Esophagus mucosa (tissue), 1 donor: ENCODE results near the gene ISX. TPM values are rescaled to one million over a fixed set of nuclear protein-coding genes. Genes with fewer than 3 reads are reported as not detected.
"Not testable (repeated sequence)": the region's sequence is repeated elsewhere in the genome, so short reads cannot be mapped to it uniquely, and the experiment has no call there.

Source experiments
- ATAC-seq: fragments of 200-7000 bp; cut with Tn5 transposase; one replicate; pipeline ENCODE4 v1.9.1; 2020
- total RNA-seq: library from RNA; stranded (reverse); gene quantifications from one replicate; pipeline ENCODE4 v1.2.4, GENCODE V29; 2023
- donor health status: DM: yes; HTN: yes; CAD: no.

The ISX gene
- not detected for total RNA-seq

- no peak for ATAC-seq
These were observed at the start of gene ISX for GRCh38 chr22:35065796-35066218. ISX (plus strand) TSS chr22:35066158; CDS start chr22:35067088, 930 bp downstream.

GRCh38 chr22:35016909-35017308, 49.0 kb upstream of the ISX start:
- ATAC-seq: no peak

- ATAC-seq: no peak
These were observed 47.0 kb upstream of the ISX start for GRCh38 chr22:35018995-35019394.

- ATAC-seq: no peak
These were observed 45.4 kb upstream of the ISX start for GRCh38 chr22:35020517-35020916.

GRCh38 chr22:35021161-35021560, 44.8 kb upstream of the ISX start:
- ATAC-seq: peak; percentile 69

GRCh38 chr22:35022291-35022690, 43.7 kb upstream of the ISX start:
- no peak for ATAC-seq

- ATAC-seq: peak; percentile 75
These were observed 42.1 kb upstream of the ISX start for GRCh38 chr22:35023692-35024363.

GRCh38 chr22:35024364-35024692, 41.6 kb upstream of the ISX start:
- ATAC-seq: no peak

GRCh38 chr22:35030112-35030511, 35.8 kb upstream of the ISX start:
- ATAC-seq: not testable (repeated sequence)

GRCh38 chr22:35032571-35032970, 33.4 kb upstream of the ISX start:
- no peak for ATAC-seq

GRCh38 chr22:35033635-35034296, 32.2 kb upstream of the ISX start:
- no peak for ATAC-seq

GRCh38 chr22:35034963-35035362, 31.0 kb upstream of the ISX start:
- no peak for ATAC-seq

- no peak for ATAC-seq
These were observed 28.9 kb upstream of the ISX start for GRCh38 chr22:35037089-35037488.

GRCh38 chr22:35039625-35040024, 26.3 kb upstream of the ISX start:
- no peak for ATAC-seq

GRCh38 chr22:35043252-35043933, 22.6 kb upstream of the ISX start:
- ATAC-seq: no peak

GRCh38 chr22:35043934-35044319, 22.0 kb upstream of the ISX start:
- ATAC-seq: no peak

GRCh38 chr22:35044607-35045390, 21.2 kb upstream of the ISX start:
- no peak for ATAC-seq

- no peak for ATAC-seq
These were observed 20.5 kb upstream of the ISX start for GRCh38 chr22:35045451-35045850.

GRCh38 chr22:35046744-35047462, 19.1 kb upstream of the ISX start:
- ATAC-seq: no peak

- ATAC-seq: not testable (repeated sequence)
These were observed 15.9 kb upstream of the ISX start for GRCh38 chr22:35050038-35050437.

GRCh38 chr22:35051013-35051535, 14.9 kb upstream of the ISX start:
- no peak for ATAC-seq

- no peak for ATAC-seq
These were observed 14.2 kb upstream of the ISX start for GRCh38 chr22:35051791-35052190.
